ENCODE data around the gene GATB. TPM values are rescaled to one million over a fixed set of nuclear protein-coding genes. Genes with fewer than 3 reads are reported as not detected.
A peak's percentile ranks its signal among the peaks of the same experiment; 100 is the strongest.

Gene GATB
- total and polyA plus RNA-seq, 2 experiments from 2014 or later: 17.7 to 18.9 TPM

DNA sequence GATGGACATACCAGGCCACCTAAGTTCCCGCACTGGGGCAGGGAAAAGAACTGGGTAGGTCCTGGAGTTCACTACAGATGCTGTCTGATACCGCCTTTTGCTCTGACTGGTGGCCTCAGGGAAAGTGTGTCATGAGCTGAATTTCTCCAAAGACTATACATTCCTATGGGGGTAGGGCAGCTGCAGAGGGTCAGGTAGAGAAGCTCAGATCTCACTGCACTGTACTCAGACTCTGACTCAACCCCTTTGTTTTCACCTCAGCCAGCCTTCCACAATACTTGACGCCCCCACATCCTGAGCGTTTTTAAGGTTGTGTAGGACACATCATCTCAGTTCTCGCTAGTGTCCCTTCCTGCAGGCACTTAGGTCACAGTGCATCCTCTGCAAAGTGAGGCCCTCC, 7.8 kb downstream of the GATB start:
- no peaks in the 10 kb centered on the region for H3K79me2 ChIP-seq (replicated peaks; ENCODE audit: insufficient read depth)
- no peak overlapping the region for H2AFZ ChIP-seq
- Mint-ChIP-seq H3K27ac (no peak overlapping the region), H3K9me3 (no peaks in the 10 kb centered on the region; the same call in 2 of the 3 replicates), H3K27me3 (ENCODE audit: insufficient read depth, low read depth, poor library complexity) (no peaks in the 10 kb centered on the region), H3K36me3 (ENCODE audit: low read depth) (peaks cover 4% of the 10 kb centered on the region; the same call in 2 of the 3 replicates), H3K4me3 (no peak overlapping the region), H3K4me1 (no peaks in the 10 kb centered on the region)
- no peaks in the 10 kb centered on the region for H3K27me3 ChIP-seq (ENCODE audit: insufficient read depth)
- TF ChIP-seq EZH2 (IDR thresholded peaks at IDR 0.05; ENCODE audit: low read depth, unreplicated experiment) (no peak), CREB1 (CRISPR knock-in tag; IDR thresholded peaks at IDR 0.05; ENCODE audit: low read depth) (no peak)
- no peaks in the 10 kb centered on the region for H3F3A ChIP-seq (replicated peaks; ENCODE audit: low read depth)
- 0 out of 2 replicates have a peak, but pooled peaks cover 4% of the 10 kb centered on the region for H3K36me3 ChIP-seq (ENCODE audit: insufficient read depth)
- no peaks in the 10 kb centered on the region for H4K20me1 ChIP-seq (replicated peaks; ENCODE audit: insufficient read depth)
- DNase-seq (ENCODE audit: low spot score): no peak
- no peak for ATAC-seq
- H3K9me2 ChIP-seq (ENCODE audit: insufficient read depth): no peaks in the 10 kb centered on the region
- H3K4me1 ChIP-seq (ENCODE audit: insufficient read depth): no peaks in the 10 kb centered on the region
- no peak overlapping the region for H3K27ac ChIP-seq (ENCODE audit: low read depth)
- H3K4me3 ChIP-seq: no peak overlapping the region
- H3K4me2 ChIP-seq: no peak overlapping the region

DNA sequence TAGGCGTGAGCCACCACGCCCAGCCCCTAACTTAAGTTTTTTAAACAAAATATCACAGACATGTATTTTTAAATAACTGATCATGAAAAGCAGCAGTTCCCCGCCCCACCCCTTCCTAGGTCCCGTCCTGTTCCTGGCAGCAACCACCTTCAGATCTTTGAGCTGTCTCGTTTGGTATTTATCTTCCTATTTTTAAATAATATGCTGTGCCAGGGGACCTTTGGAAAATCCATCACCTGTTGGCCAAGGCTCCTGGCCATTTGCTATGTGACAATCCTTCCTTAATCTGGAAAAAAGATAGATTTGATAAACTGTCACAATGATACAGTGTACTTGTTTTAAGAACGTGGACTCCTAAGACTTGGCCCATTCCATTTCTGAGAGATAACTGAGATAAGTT, 10.7 kb downstream of the GATB start:
- no peak for ATAC-seq
- Histone ChIP-seq H3K4me1 (ENCODE audit: insufficient read depth) (peaks cover 18% of the 10 kb centered on the region), H3K79me2 (replicated peaks; ENCODE audit: insufficient read depth) (0 out of 2 replicates have a peak, but pooled peaks cover 3% of the 10 kb centered on the region), H3K27me3 (ENCODE audit: insufficient read depth) (no peaks in the 10 kb centered on the region), H3K36me3 (ENCODE audit: insufficient read depth) (0 out of 2 replicates have a peak, but pooled peaks cover 4% of the 10 kb centered on the region), H3K4me3 (no peak overlapping the region), H3K9me2 (ENCODE audit: insufficient read depth) (no peaks in the 10 kb centered on the region), H4K20me1 (replicated peaks; ENCODE audit: insufficient read depth) (no peaks in the 10 kb centered on the region), H3K27ac (ENCODE audit: low read depth) (no peak overlapping the region), H2AFZ (no peak overlapping the region), H3K4me2 (no peak overlapping the region), H3F3A (replicated peaks; ENCODE audit: low read depth) (no peaks in the 10 kb centered on the region)
- no peak for DNase-seq (ENCODE audit: low spot score)
- Mint-ChIP-seq H3K4me3 (no peak overlapping the region), H3K36me3 (ENCODE audit: low read depth) (peaks cover 6% of the 10 kb centered on the region; the same call in 2 of the 3 replicates), H3K4me1 (peaks cover 9% of the 10 kb centered on the region), H3K9me3 (no peaks in the 10 kb centered on the region; the same call in 2 of the 3 replicates), H3K27me3 (ENCODE audit: insufficient read depth, low read depth, poor library complexity) (peaks cover 1% of the 10 kb centered on the region), H3K27ac (no peak overlapping the region)
- TF ChIP-seq POLR2AphosphoS5 (IDR thresholded peaks at IDR 0.05; ENCODE audit: low read depth): no peak

- no peak for TF ChIP-seq CTCF (conservative IDR thresholded peaks at IDR 0.05; ENCODE audit: low read depth in 2 of 2)
- TF ChIP-seq EZH2phosphoT487 (IDR thresholded peaks at IDR 0.05; ENCODE audit: unreplicated experiment): no peak
- no peak for TF ChIP-seq NANOG (IDR thresholded peaks at IDR 0.05; ENCODE audit: borderline replicate concordance)
- TF ChIP-seq STAT1 (IDR thresholded peaks at IDR 0.05; ENCODE audit: unreplicated experiment): no peak
- no peak for TF ChIP-seq ETS1 (IDR thresholded peaks at IDR 0.05)
- no peak for TF ChIP-seq ZNF114 (CRISPR knock-in tag; IDR thresholded peaks at IDR 0.05)
- TF ChIP-seq ZNF331 (CRISPR knock-in tag; IDR thresholded peaks at IDR 0.05; ENCODE audit: low read depth): no peak
- TF ChIP-seq CREB1 (CRISPR knock-in tag; IDR thresholded peaks at IDR 0.05; ENCODE audit: low read depth): no peak
- no peak for TF ChIP-seq REST (IDR thresholded peaks at IDR 0.05; ENCODE audit: unreplicated experiment)
- no peak for TF ChIP-seq EZH2 (IDR thresholded peaks at IDR 0.05; ENCODE audit: low read depth, unreplicated experiment)
- TF ChIP-seq JUNB (IDR thresholded peaks at IDR 0.05; ENCODE audit: unreplicated experiment): no peak
- H4K20me1 ChIP-seq (replicated peaks; ENCODE audit: insufficient read depth): no peaks in the 10 kb centered on the region
- ATAC-seq (no peak; the same call in 2 of the 3 replicates), DNase-seq (ENCODE audit: low spot score) (peak; percentile 26)
- Mint-ChIP-seq H3K4me3 (no peak overlapping the region), H3K27me3 (ENCODE audit: insufficient read depth, low read depth, poor library complexity) (peaks cover 1% of the 10 kb centered on the region), H3K27ac (no peak overlapping the region), H3K9me3 (no peaks in the 10 kb centered on the region; the same call in 2 of the 3 replicates), H3K4me1 (peaks cover 16% of the 10 kb centered on the region), H3K36me3 (ENCODE audit: low read depth) (peaks cover 6% of the 10 kb centered on the region; the same call in 2 of the 3 replicates)
- peaks cover 28% of the 10 kb centered on the region for H3K4me1 ChIP-seq (ENCODE audit: insufficient read depth)
- peak overlapping the region; percentile 27 for H3K4me2 ChIP-seq
- H2AFZ ChIP-seq: no peak overlapping the region
- no peak overlapping the region for H3K4me3 ChIP-seq
- no peaks in the 10 kb centered on the region for H3K9me2 ChIP-seq (ENCODE audit: insufficient read depth)
- no peaks in the 10 kb centered on the region for H3K27me3 ChIP-seq (ENCODE audit: insufficient read depth)
- H3K36me3 ChIP-seq (ENCODE audit: insufficient read depth): no peaks in the 10 kb centered on the region
- H3K27ac ChIP-seq (ENCODE audit: low read depth): peak overlapping the region; percentile 59
- 0 out of 2 replicates have a peak, but pooled peaks cover 7% of the 10 kb centered on the region for H3K79me2 ChIP-seq (replicated peaks; ENCODE audit: insufficient read depth)
- H3F3A ChIP-seq (replicated peaks; ENCODE audit: low read depth): no peaks in the 10 kb centered on the region
These were observed 15.2 kb downstream of the GATB start for GRCh38 chr4:151745481-151746231.
